Measurements from ENCODE around the gene ROR2.

ROR2 gene

GRCh38 chr9:91711755-91712601 is 238.1 kb downstream of the ROR2 start:
- no peak for TF ChIP-seq CTCF (IDR thresholded peaks at IDR 0.05; ENCODE audit: extremely low read depth, missing control alignments)
- DNase-seq (ENCODE audit: low spot score): peak; percentile 89

GRCh38 chr9:91710158-91710557 is 239.9 kb downstream of the ROR2 start:
- TF ChIP-seq CTCF (IDR thresholded peaks at IDR 0.05; ENCODE audit: extremely low read depth, missing control alignments): no peak
- DNase-seq (ENCODE audit: low spot score): no peak

- no peak for TF ChIP-seq CTCF (IDR thresholded peaks at IDR 0.05; ENCODE audit: extremely low read depth, missing control alignments)
- DNase-seq (ENCODE audit: low spot score): no peak
Observed at GRCh38 chr9:91705386-91705785, 244.6 kb downstream of the ROR2 start.

GRCh38 chr9:91700475-91700874 is 249.6 kb downstream of the ROR2 start:
- TF ChIP-seq CTCF (IDR thresholded peaks at IDR 0.05; ENCODE audit: extremely low read depth, missing control alignments): no peak
- no peak for DNase-seq (ENCODE audit: low spot score)

- DNase-seq (ENCODE audit: low spot score): no peak
- no peak for TF ChIP-seq CTCF (IDR thresholded peaks at IDR 0.05; ENCODE audit: extremely low read depth, missing control alignments)
Observed at GRCh38 chr9:91698266-91698665, 251.8 kb downstream of the ROR2 start.

- DNase-seq (ENCODE audit: low spot score): no peak
- no peak for TF ChIP-seq CTCF (IDR thresholded peaks at IDR 0.05; ENCODE audit: extremely low read depth, missing control alignments)
Observed at GRCh38 chr9:91697201-91697600, 252.8 kb downstream of the ROR2 start.

GRCh38 chr9:91694081-91694870 is 255.8 kb downstream of the ROR2 start:
- DNase-seq (ENCODE audit: low spot score): no peak
- TF ChIP-seq CTCF (IDR thresholded peaks at IDR 0.05; ENCODE audit: extremely low read depth, missing control alignments): no peak
